GM12878 (cell line): ENCODE data around the gene KIRREL3. TPM values are rescaled to one million over a fixed set of nuclear protein-coding genes. Genes with fewer than 3 reads are reported as not detected.

Source experiments
- ATAC-seq: fragments of 200-7000 bp; cut with Tn5 transposase; 3 replicates; pipeline ENCODE4 v1.9.1; 2020; ENCODE audit warnings: mild to moderate bottlenecking, moderate library complexity
- BruUV-seq: library from RNA; stranded (reverse); fragments of 400-500 nt; replicated peaks from 2 replicates; lab custom pipeline; 2021; lab: Mats Ljungman, UMichigan
- CTCF ChIA-PET: fragments of 300-600 bp; sonication (Branson Sonifier 250); formaldehyde crosslinking; extraction: SDS; loops from one replicate; lab custom pipeline; 2021; ENCODE audit warnings: inconsistent platforms; lab: Yijun Ruan, JAX
- POLR2A ChIA-PET: fragments of 350-600 bp; formaldehyde crosslinking; extraction: SDS; loops from one replicate; lab custom pipeline; 2021; ENCODE audit warnings: inconsistent platforms; lab: Charles Lee
- RAD21 ChIA-PET: fragments of 300-600 bp; sonication (Branson Sonifier 250); formaldehyde crosslinking; loops from one replicate; lab custom pipeline; 2023; ENCODE audit warnings: antibody characterized with exemption; ENCODE audit not compliant: unreplicated experiment; lab: Charles Lee
- SMC1A ChIA-PET: fragments of 300-600 bp; sonication (Branson Sonifier 250); formaldehyde crosslinking; loops from one replicate; lab custom pipeline; 2023; ENCODE audit not compliant: unreplicated experiment, uncharacterized antibody; lab: Charles Lee
- DNase-seq: peaks from one replicate; pipeline ENCODE4 v3.0.0-alpha.2; 2011; ENCODE audit warnings: low read depth, low spot score
- FAIRE-seq: peaks from 3 replicates; lab custom pipeline; 2011; peaks lifted over from hg19 to GRCh38; lab: Jason Lieb, UNC
- H2AFZ ChIP-seq: 2 replicates; pipeline ENCODE4 v1.6.0; 2011; ENCODE audit warnings: low read depth, low read length, control low read depth; ENCODE audit not compliant: control insufficient read depth
- H3K27ac ChIP-seq: 2 replicates; pipeline ENCODE4 v1.5.1; 2011; ENCODE audit warnings: control low read depth; ENCODE audit not compliant: control insufficient read depth, insufficient read depth
- H3K27me3 ChIP-seq, 2 experiments: replicated peaks in 1 of 2; 2 replicates each; pipeline versions ENCODE4 v1.6.0 to v1.6.1; 2011; ENCODE audit warnings: low read length in 1 of 2; ENCODE audit not compliant: control insufficient read depth in 2 of 2, insufficient read depth in 2 of 2
- H3K36me3 ChIP-seq, 2 experiments: 2 replicates each; pipeline ENCODE4 v1.5.1; 2011; ENCODE audit warnings: low read length in 1 of 2; ENCODE audit not compliant: control insufficient read depth in 2 of 2, insufficient read depth in 2 of 2
- H3K4me1 ChIP-seq: 2 replicates; pipeline ENCODE4 v1.6.1; 2011; ENCODE audit warnings: mild to moderate bottlenecking, low read length, moderate library complexity, mixed read lengths; ENCODE audit not compliant: control insufficient read depth, insufficient read depth
- H3K4me2 ChIP-seq: 2 replicates; pipeline ENCODE4 v1.6.0; 2011; ENCODE audit warnings: control low read depth; ENCODE audit not compliant: control insufficient read depth, insufficient read depth
- H3K4me3 ChIP-seq: fragments of 200-600 bp; sonication (generic); 2 replicates; pipeline ENCODE4 v1.5.1; 2016
- H3K79me2 ChIP-seq: 2 replicates; pipeline ENCODE4 v1.6.0; 2011; ENCODE audit warnings: low read length; ENCODE audit not compliant: control insufficient read depth, insufficient read depth
- H3K9ac ChIP-seq: 2 replicates; pipeline ENCODE4 v1.8.0; 2011; ENCODE audit warnings: low read length, control low read depth, mixed read lengths; ENCODE audit not compliant: control insufficient read depth, insufficient read depth
- H3K9me3 ChIP-seq: replicated peaks from 3 replicates; pipeline ENCODE4 v1.5.1; 2011; ENCODE audit warnings: mild to moderate bottlenecking, low read length; ENCODE audit not compliant: control insufficient read depth, insufficient read depth
- H4K20me1 ChIP-seq: 2 replicates; pipeline ENCODE4 v1.6.0; 2011; ENCODE audit not compliant: control insufficient read depth, insufficient read depth
- CEBPB ChIP-seq, 2 experiments: fragments of 150-350 bp in 1 of 2; IDR thresholded peaks; 2 replicates each; pipeline ENCODE4 v1.6.1; 2012 to 2014; ENCODE audit warnings: low read depth in 2 of 2, low read length in 2 of 2, borderline replicate concordance in 1 of 2, inconsistent platforms in 1 of 2
- NFYA ChIP-seq: IDR thresholded peaks from 2 replicates; pipeline ENCODE4 v1.6.1; 2011; ENCODE audit warnings: low read depth, mild to moderate bottlenecking, low read length, improper control_type of control experiment, borderline replicate concordance
- POLR2AphosphoS2 ChIP-seq: IDR thresholded peaks from 2 replicates; pipeline ENCODE4 v1.6.1; 2011; ENCODE audit warnings: low read depth, mild to moderate bottlenecking, low read length, improper control_type of control experiment, moderate library complexity
- POU2F2 ChIP-seq: IDR thresholded peaks from 3 replicates; pipeline ENCODE4 v1.6.1; 2011; ENCODE audit warnings: low read depth, mild to moderate bottlenecking, low read length, borderline replicate concordance
- SIN3A ChIP-seq: IDR thresholded peaks from 2 replicates; pipeline ENCODE4 v1.6.1; 2012; ENCODE audit warnings: low read depth, low read length, improper control_type of control experiment
- WGBS: methylation state at CpG from one replicate; pipeline ENCODE4 v1.1.6; 2016; ENCODE audit warnings: low lambda C conversion rate; ENCODE audit not compliant: insufficient replicate concordance, insufficient coverage; ENCODE audit errors: missing lambda C conversion rate; 5-methylcytosine and 5-hydroxymethylcytosine counted together
- in situ Hi-C: fragments of 300-500 bp; cut with MboI; formaldehyde crosslinking; loops from 9 replicates; pipeline ENCODE4 v1.14.3; 2018; ENCODE audit warnings: mixed read lengths
- intact Hi-C: fragments of 100-400 bp; cut with micrococcal nuclease; formaldehyde crosslinking; loops from one replicate; pipeline ENCODE4 v1.14.2; 2022; ENCODE audit not compliant: unreplicated experiment
- polyA plus RNA-seq, 11 experiments: library from polyadenylated mRNA; depleted of rRNA in 4 of 11; unstranded in 6 of 11; stranded (reverse) in 5 of 11; fragments of >200 nt; fragmentation: Nextera tagmentation in 4 of 11; fragmentation: Illumina TruSeq in 1 of 11; extraction: Ambion mirVana in 4 of 11; extraction: Trizol in 1 of 11; gene quantifications; 1 replicate in 1 of 11; 2 replicates in 10 of 11; pipeline versions ENCODE4 v1.2.1 to v1.2.3, GENCODE V29; 2011 to 2016; ENCODE audit warnings: inconsistent platforms in 2 of 11, missing spikeins in 2 of 11, low read depth in 1 of 11
- total RNA-seq, 4 experiments: library from RNA; depleted of rRNA in 3 of 4; stranded (reverse); fragments of >200 nt in 3 of 4; fragmentation: Illumina TruSeq in 1 of 4; extraction: Trizol in 1 of 4; gene quantifications; 2 replicates each; pipeline versions ENCODE4 v1.2.1 to v1.2.3, GENCODE V29; 2013 to 2021
- TF ChIP-seq, protein P1 (sequence below): fragments of 150-350 bp; IDR thresholded peaks from 2 replicates; pipeline ENCODE4 v1.6.1; 2016; ENCODE audit warnings: low read depth, low read length

Gene KIRREL3
- total and polyA plus RNA-seq, 10 of the 15 experiments (the other 5 are each of a cell fraction or from before 2014, with no cell fraction given), result under 0.01 TPM; not detected in 9

GRCh38 chr11:126880872-126881271, 119.7 kb downstream of the KIRREL3 start:
- POLR2A ChIA-PET, result interaction anchor here (0.6 kb wide), 1 partner anchor 138 kb away, joined by 3 read pairs; no protein-coding TSS in a partner anchor
- Histone ChIP-seq H3K9me3 (no peaks in the 10 kb centered on the region), H3K4me1 (no peaks in the 10 kb centered on the region), H2AFZ (no peak overlapping the region), H3K27me3 (no peaks in the 10 kb centered on the region; a peak in 1 of 4 replicates), H3K4me2 (no peak overlapping the region), H3K27ac (no peak overlapping the region), H3K79me2 (no peaks in the 10 kb centered on the region), H3K4me3 (no peak overlapping the region), H3K9ac (no peak overlapping the region), H4K20me1 (no peaks in the 10 kb centered on the region), H3K36me3 (no peaks in the 10 kb centered on the region)
- TF ChIP-seq, protein P1, sequence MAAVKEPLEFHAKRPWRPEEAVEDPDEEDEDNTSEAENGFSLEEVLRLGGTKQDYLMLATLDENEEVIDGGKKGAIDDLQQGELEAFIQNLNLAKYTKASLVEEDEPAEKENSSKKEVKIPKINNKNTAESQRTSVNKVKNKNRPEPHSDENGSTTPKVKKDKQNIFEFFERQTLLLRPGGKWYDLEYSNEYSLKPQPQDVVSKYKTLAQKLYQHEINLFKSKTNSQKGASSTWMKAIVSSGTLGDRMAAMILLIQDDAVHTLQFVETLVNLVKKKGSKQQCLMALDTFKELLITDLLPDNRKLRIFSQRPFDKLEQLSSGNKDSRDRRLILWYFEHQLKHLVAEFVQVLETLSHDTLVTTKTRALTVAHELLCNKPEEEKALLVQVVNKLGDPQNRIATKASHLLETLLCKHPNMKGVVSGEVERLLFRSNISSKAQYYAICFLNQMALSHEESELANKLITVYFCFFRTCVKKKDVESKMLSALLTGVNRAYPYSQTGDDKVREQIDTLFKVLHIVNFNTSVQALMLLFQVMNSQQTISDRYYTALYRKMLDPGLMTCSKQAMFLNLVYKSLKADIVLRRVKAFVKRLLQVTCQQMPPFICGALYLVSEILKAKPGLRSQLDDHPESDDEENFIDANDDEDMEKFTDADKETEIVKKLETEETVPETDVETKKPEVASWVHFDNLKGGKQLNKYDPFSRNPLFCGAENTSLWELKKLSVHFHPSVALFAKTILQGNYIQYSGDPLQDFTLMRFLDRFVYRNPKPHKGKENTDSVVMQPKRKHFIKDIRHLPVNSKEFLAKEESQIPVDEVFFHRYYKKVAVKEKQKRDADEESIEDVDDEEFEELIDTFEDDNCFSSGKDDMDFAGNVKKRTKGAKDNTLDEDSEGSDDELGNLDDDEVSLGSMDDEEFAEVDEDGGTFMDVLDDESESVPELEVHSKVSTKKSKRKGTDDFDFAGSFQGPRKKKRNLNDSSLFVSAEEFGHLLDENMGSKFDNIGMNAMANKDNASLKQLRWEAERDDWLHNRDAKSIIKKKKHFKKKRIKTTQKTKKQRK, result no peak
- TF ChIP-seq POU2F2, result no peak
- no peak for TF ChIP-seq POLR2AphosphoS2
- TF ChIP-seq CEBPB (IDR thresholded peaks at IDR 0.05; ENCODE audit: borderline replicate concordance in 1 of 2, low read depth in 2 of 2, low read length in 2 of 2), result no peak
- no peak for TF ChIP-seq SIN3A
- TF ChIP-seq NFYA, result no peak
- CTCF ChIA-PET, result no interaction called here
- SMC1A ChIA-PET, result no interaction called here
- in situ Hi-C loops (no loop called here), intact Hi-C loops (no loop called here)
- 40% methylated on average over 5 of the region's 5 CpGs for WGBS
- no TSS peak for BruUV-seq
- FAIRE-seq (no peak), ATAC-seq (no peak), DNase-seq (no peak)
- RAD21 ChIA-PET, result no interaction called here
